Measurements from ENCODE around the gene PEDS1. TPM values are rescaled to one million over a fixed set of nuclear protein-coding genes. Genes with fewer than 3 reads are reported as not detected.
A peak's percentile ranks its signal among the peaks of the same experiment; 100 is the strongest.

The PEDS1 gene
- total and polyA plus RNA-seq, 2 of the 8 experiments (the other 6 are each of a cell fraction or from before 2014, with no cell fraction given) = 28.9 to 75.9 TPM

DNA sequence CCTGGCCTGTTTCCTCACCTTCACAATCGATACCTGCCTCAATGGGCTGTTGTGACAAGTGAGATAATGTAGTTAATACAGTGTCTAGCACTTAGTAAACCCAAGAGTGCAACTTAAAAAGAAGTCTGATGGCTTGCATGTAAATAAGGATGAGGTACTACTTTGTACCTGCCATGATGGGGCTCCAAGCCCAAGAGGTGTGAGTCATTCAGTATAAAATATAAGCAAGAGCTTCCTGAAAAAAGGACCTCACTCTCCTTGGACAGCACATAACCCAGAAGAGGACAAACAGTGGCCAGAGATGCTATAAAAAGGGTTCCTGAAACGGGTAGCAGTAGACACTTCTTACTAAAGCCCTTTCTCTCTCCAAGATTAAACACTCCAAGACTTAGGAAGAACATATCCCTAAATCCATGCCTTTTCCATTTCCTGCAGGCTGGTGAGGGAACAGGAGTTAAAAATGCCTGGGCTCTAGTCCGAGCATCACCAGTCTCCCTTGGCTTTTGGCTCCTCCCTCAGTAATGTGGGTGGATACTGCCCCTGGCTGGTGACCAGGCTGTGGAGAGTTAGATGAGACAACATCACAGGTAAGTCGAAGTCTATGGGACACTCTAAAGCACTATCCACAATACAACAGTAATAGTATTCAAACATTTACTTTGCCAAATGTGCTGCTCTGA lies 44.8 kb downstream of the PEDS1 start:
- Histone ChIP-seq H3K23me2 (ENCODE audit: low read depth, low read length) (peaks cover 4% of the 10 kb centered on the region), H2BK5ac (ENCODE audit: low read depth, low read length) (no peak overlapping the region), H3K9me3 (ENCODE audit: insufficient read depth in 2 of 2, low read depth in 1 of 2, low read length in 1 of 2) (no peaks in the 10 kb centered on the region), H3K4me1 (replicated peaks in 1 of 4; ENCODE audit: control insufficient read depth in 3 of 4, insufficient read depth in 4 of 4, low read length in 3 of 4) (peaks cover 3 to 8% (median 5%) of the 10 kb centered on the region in 4 experiments; a peak in 6 of 7 replicates), H3K27ac (ENCODE audit: low read depth, low read length) (0 out of 2 replicates have a peak overlapping the region, but pooled peaks have one; percentile 7), H3K36me3 (ENCODE audit: control insufficient read depth in 2 of 4, insufficient read depth in 4 of 4, low read length in 3 of 4) (peaks cover 0 to 3% (median 0%) of the 10 kb centered on the region in 4 experiments; a peak in 1 of 8 replicates), H4K8ac (ENCODE audit: extremely low read depth, insufficient read depth, low read length) (no peak overlapping the region), H3K4ac (replicated peaks; ENCODE audit: insufficient read length, low read depth, low read length) (no peak overlapping the region), H3K79me1 (ENCODE audit: low read depth, low read length) (peaks cover 16% of the 10 kb centered on the region), H3K14ac (ENCODE audit: insufficient read length) (no peak overlapping the region), H3K79me2 (ENCODE audit: control insufficient read depth in 1 of 2, insufficient read depth in 2 of 2, low read length in 2 of 2) (peaks cover 55 to 92% of the 10 kb centered on the region in 2 experiments), H3K9ac (replicated peaks in 1 of 4; ENCODE audit: extremely low read depth in 1 of 4, low read depth in 3 of 4, low read length in 3 of 4) (no peak overlapping the region), H4K20me1 (replicated peaks in 1 of 2; ENCODE audit: control insufficient read depth in 1 of 2, insufficient read depth in 2 of 2, low read length in 2 of 2) (peaks cover 17 to 28% of the 10 kb centered on the region in 2 experiments), H4K91ac (replicated peaks; ENCODE audit: insufficient read length, low read length) (no peak overlapping the region), H4K5ac (ENCODE audit: insufficient read length, low read depth, low read length) (no peak overlapping the region), H3K4me3 (ENCODE audit: extremely low read depth in 1 of 4, insufficient read depth in 2 of 4, low read depth in 3 of 4, low read length in 4 of 4) (no peak overlapping the region), H2BK20ac (ENCODE audit: low read length) (no peak overlapping the region), H3K23ac (ENCODE audit: insufficient read length) (no peak overlapping the region), H2BK12ac (ENCODE audit: low read depth, low read length) (no peak overlapping the region), H3K4me2 (ENCODE audit: insufficient read depth in 1 of 2, low read depth in 2 of 2, low read length in 2 of 2) (no peak overlapping the region), H2BK120ac (replicated peaks; ENCODE audit: low read depth, low read length) (no peak overlapping the region), H2AK5ac (ENCODE audit: low read depth, low read length) (no peak overlapping the region), H2AFZ (ENCODE audit: low read length) (no peak overlapping the region), H3K18ac (ENCODE audit: extremely low read depth, low read length) (no peak overlapping the region), H3K27me3 (replicated peaks in 1 of 4; ENCODE audit: control insufficient read depth in 3 of 4, extremely low read depth in 1 of 4, insufficient read depth in 3 of 4, low read length in 3 of 4) (no peaks in the 10 kb centered on the region), H3K56ac (replicated peaks; ENCODE audit: insufficient read length, low read depth, low read length) (no peak overlapping the region), H2BK15ac (ENCODE audit: low read length) (no peak overlapping the region)
- no peak for FAIRE-seq
- ChIA-PET POLR2A (ENCODE audit: partially characterized antibody) (interaction anchor here (1.4 to 8.7 kb wide), 3 partner anchors 9 to 125 kb away, joined by 4 to 87 read pairs (median 6); partner anchors contain the start of gene SNAI1), CTCF (ENCODE audit: partially characterized antibody) (interaction anchor here (1.0 to 2.3 kb wide), 5 partner anchors 8 to 129 kb away, joined by 3 to 5 read pairs (median 5); no protein-coding TSS in a partner anchor)
- DNase-seq (ENCODE audit: low read depth in 1 of 2, low spot score in 2 of 2) = no peak
- 85% methylated on average over 4 of the region's 4 CpGs; no CpG with 5 or more reads in 1 of the 2 experiments for WGBS, 2 experiments (ENCODE audit: extremely low coverage in 1 of 2, insufficient coverage in 1 of 2, insufficient read length in 1 of 2, insufficient replicate concordance in 2 of 2, low coverage in 1 of 2, low lambda C conversion rate in 2 of 2, missing lambda C conversion rate in 1 of 2)
- TF ChIP-seq SP4 (IDR thresholded peaks at IDR 0.05; ENCODE audit: low read length) (no peak), BACH1 (IDR thresholded peaks at IDR 0.05; ENCODE audit: low read length) (no peak), EZH2 (IDR thresholded peaks at IDR 0.05; ENCODE audit: low read depth, low read length, severe bottlenecking) (no peak), PHF8 (conservative IDR thresholded peaks at IDR 0.05; ENCODE audit: low read depth, low read length) (no peak), BCL11A (IDR thresholded peaks at IDR 0.05; ENCODE audit: low read depth in 2 of 2, low read length in 2 of 2) (no peak), GTF2F1 (IDR thresholded peaks at IDR 0.05; ENCODE audit: borderline replicate concordance, low read depth, low read length) (no peak)
